GM19397 (cell line): ENCODE measurements around the gene FAM9C.
"Not testable (repeated sequence)": the region's sequence is repeated elsewhere in the genome, so short reads cannot be mapped to it uniquely, and the experiment has no call there.

ENCODE experiments used
- ATAC-seq: cut with Tn5 transposase; IDR thresholded peaks from one replicate; pipeline ENCODE4 v1.9.1; 2021; ENCODE audit warnings: mild to moderate bottlenecking, moderate library complexity; ENCODE audit not compliant: unreplicated experiment

Gene FAM9C

DNA sequence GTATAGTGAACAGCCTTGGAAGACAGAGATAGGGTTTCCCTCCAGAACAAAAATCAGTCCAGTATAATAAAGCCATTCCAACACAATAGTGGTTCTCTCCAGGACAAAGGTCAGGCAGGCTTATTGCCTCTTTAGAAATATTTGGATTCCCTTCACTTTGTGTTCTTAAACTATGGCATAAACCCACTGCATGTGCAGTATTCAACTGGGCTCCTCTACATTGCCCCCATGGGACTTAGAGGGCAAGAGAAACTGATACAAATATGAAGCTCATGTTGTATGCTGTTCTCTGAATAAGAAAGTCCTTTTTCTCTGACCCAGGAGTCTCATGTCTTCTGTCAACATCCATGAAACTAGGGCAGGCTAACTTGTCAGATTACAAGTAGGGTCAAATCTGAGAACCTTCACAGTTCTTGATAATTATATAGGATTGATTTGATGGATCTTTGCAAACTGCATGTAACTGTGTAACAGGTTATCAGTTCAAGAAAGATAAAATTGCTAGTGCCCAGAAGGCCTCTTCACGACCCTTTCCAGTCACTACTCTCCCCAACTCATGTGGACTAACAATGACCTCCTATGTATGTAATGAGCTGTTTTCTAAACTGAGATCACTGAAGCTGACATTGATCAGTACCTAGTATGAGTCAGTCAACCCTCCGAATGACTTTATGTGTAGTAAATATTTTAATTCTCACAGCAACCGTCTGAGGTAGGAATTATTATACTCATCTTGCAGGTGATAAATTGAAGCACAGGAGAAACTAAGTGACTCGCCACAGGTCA lies 31.9 kb upstream of the FAM9C start:
- no peak for ATAC-seq

DNA sequence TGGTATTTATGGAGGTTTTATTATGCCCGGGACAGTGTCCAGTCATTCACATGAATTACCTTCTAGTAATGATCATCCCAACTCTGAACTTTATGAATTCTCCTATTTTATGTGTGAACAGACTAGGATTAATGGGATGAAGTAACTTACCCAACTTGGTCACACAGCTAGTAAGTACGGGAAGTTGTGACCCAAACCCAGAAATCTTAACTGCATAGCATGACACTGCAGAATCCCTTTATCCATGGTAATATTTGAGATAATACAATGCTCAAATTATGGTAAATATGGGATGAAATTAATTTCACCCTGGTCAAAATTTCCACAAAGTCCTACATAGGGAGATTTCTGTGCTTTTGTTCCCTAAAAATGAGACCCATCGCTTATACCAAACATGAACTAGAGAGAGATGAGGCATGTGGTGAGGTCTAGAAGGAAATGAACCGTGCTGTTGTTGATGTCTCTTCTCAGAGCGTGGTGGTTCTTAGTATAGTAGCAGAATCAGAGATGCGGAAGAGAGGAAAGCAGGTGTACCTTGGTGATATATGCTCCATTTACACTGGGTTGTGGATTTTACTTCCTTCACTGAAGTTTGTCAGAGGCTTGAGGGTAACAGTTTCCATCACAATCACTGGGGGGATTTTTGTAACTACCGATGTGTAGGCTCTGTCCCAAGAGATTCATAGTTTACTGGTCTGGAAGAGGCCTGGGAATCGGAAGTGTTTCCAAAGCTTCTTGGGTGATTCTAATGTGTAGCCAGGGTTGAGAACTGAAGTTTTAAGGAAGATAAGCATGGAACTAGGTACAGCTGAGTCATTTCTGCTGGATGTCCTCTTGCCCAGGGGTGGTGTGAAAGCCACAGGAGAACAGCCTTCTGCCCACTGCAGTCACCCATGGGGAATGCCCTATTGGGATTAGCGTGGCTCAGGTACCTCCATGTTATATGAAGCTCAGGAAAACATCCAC lies 30.2 kb upstream of the FAM9C start:
- peak; percentile 84 for ATAC-seq

DNA sequence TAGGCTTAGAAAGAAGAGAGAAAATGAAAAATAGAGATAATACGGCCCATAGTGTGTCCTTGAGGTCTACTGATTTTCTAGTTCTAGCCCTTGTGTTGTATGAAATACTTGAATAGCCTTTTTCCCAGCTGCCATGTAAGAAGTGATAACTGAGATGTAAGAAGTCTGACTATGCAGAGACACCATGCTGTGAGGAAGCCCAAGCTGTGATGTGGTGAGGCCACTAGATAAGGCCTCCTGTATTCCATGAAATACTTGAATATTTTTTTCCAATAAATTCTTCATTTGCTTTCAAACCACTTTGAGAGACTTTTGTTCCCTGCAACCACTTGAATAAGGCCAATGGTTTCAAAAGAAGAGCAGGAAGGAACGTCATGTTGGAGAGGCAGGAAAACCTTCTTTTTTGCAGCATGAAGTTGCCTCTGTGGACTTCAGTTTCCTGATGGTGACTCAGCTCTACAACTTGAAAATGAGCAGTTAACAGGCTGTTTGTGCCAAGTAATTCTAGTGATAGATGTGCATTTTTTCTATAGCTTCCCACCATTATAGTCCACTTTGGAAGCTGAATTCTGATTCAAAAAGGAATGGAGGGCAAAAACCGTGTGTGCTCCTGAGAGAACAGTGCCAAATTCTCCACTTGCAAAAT lies 25.5 kb upstream of the FAM9C start:
- no peak for ATAC-seq

DNA sequence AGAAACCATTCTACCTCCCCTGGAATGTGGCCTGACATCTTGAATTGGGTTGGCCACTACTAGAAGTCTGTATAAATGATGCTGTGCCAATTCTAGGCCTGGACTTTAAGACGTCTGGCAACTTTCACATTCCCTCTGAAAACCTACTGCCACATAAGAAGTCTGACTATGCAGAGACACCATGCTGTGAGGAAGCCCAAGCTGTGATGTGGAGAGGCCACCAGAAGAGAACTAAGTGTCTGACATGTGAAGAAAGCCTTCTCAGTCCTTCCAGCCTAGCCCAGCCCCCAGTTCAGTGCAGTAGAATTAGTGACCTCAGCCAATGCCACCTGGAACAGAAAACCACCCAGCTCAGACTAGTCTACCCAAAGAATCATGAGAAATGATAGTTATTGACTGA lies 24.2 kb upstream of the FAM9C start:
- ATAC-seq: no peak

DNA sequence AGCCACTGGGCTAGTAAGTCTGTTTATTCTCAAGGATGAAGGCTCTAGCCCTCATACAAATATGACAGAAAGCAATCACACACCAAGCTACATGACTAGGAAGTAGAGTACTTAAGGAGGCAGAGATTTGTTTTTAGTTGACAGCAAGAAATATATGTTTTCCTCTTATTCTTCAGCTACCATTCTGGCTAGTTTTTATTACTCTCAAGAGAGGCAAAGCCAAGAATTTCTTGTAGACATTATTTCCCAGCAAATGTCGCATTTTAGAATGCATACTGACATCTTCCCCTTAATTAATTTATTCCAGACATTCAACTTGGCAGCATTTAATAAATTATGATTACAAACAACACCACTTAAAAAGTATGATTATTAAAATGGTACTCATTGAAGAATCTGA lies 23.4 kb upstream of the FAM9C start:
- ATAC-seq: no peak

DNA sequence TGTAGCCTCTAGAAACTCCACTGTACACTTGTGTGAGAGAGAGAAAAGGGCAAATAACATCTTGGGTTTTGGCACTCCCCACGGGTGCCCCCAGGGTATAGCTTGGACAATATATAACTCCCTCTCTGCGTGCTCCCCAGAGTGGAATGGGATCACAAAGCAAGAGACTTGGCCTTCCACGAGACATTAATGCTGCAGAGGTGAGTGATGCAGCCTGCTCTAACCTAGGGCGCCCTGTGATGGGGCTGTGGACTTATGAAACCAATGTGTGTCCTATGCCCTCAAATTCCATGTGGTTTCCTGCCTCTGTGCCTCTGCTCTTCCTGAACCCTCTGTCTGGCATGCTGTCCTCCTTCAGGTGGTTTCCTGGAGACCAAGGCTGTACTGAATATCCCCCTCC lies 22.0 kb upstream of the FAM9C start:
- ATAC-seq: no peak

DNA sequence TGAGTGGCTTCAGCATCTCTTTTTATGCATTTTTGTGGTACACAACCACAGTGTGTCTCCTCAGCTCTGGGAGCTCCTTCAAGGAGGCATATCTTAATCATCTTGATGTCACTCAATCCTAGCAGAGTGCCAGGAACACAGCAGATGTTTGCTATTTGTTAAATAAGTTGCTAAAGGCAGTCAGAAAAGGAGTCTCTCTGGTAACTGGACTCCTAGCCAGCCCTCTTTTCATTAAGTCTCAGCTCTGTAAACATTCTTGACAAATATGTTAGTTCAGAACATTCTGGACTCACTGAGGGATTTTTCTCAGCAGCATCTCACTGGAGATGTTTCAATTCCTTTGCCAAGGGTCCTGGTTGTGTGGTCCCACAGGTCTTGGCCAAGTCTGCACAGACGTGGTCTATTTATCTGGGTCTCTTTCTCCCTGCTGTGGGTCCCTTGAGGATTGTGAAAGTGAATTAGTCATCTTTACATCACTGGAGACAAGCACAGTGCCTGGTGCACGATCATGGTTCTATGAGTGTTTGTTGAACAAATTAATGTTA lies 20.3 kb upstream of the FAM9C start:
- no peak for ATAC-seq

DNA sequence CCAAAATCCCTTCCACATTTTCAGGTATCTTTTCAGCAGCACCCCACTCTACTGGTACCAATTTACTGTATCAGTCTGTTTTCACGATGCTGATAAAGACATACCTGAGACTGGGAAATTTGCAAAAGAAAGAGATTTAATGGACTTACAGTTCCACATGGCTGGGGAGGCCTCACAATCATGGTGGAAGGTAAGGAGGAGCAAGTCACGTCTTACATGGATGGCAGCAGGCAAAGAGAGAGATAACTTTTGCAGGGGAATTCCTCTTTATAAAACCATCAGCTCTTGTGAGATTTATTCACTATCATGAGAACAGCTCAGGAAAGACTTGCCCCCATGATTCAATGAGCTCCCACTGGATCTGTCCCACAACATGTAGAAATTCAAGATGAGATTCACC lies 18.7 kb upstream of the FAM9C start:
- ATAC-seq: not testable (repeated sequence)

DNA sequence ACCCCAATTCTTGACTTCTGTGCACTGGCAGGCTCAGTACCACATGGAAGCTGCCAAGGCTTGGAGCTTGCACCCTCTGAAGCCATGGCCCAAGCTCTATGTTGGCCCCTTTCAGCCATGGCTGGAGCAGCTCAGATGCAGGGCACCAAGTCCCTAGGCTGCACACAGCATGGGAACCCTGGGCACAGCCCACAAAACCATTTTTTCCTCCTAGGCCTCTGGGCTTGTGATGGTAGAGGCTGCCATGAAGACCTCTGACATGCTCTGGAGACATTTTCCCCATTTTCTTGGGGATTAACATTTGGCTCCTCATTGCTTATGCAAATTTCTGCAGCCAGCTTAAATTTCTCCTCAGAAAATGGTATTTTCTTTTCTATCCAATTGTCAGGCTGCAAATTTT lies 17.9 kb upstream of the FAM9C start:
- not testable (repeated sequence) for ATAC-seq

DNA sequence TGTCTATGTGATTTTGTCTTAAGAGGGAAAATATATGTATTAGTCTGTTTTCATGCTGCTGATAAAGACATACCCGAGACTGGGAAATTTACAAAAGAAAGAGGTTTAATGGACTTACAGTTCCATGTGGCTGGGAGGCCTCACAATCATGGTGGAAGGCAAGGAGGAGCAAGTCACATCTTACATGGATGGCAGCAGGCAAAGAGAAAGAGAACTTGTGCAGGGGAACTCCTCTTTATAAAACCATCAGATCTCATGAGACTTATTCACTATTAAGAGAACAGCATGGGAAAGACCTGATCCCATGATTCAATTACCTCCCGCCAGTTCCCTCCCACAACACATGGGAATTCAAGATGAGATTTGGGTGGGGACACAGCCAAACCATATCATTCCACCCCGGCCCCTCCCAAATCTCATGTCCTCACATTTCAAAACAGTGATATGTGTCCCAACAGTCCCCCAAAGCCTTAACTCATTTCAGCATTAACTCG lies 16.8 kb upstream of the FAM9C start:
- ATAC-seq: not testable (repeated sequence)

DNA sequence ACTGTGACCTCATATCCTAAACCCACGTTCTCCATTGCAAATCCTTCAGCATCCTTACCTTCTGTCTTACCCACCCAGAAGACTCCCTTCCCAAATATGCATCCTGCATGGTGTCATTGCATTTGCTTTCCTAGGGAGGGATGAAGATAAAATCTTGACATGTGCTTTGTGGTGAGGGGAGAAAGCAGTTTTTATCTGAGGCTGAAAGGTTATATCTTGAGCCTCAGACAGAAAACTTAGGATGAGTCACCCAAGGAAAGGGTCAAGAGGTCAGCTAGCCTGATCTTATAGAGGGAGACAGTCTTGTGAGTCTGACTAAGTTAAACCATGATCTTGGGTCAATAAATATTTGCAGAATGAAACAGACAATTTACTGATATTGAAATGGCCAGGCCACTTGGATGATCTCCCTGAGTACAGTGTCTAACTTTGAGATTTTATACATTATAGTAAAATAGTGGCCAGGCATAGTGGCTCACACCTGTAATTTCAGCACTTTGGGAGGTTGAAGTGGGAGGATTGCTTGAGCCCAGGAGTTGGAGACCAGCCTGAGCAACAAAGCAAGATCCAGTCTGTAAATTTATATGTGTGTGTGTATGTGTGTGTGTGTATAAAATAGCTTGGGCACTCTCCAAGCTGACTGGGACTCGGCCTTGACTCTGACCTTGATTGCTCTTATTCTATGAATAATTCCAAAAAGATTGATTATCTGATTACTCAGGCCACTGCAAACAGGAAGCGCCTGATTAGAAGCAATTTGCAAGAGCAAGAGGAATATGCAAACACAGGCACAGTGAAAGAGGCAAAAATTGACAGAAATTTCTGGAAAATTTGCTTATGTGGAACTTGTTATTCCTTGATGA lies 15.4 kb upstream of the FAM9C start:
- ATAC-seq: no peak

DNA sequence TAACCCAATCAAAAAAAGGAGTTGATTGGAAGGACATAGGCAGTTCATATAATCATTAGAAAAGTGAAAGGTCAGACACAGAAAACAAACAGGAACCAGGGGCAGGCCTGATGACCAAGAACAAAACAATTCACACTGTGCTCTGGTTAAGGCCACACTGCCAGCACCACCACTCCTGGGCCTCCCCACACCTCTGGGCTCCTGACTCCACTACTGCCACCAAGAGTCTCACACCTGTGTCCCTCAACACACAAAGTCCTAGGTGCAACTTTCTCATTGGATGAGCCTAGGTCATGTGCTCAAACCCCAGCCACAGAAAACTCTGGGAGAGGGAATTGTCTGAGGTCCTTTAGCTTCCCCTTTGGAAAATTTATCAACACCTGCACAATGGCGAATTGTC lies 11.1 kb upstream of the FAM9C start:
- no peak for ATAC-seq

DNA sequence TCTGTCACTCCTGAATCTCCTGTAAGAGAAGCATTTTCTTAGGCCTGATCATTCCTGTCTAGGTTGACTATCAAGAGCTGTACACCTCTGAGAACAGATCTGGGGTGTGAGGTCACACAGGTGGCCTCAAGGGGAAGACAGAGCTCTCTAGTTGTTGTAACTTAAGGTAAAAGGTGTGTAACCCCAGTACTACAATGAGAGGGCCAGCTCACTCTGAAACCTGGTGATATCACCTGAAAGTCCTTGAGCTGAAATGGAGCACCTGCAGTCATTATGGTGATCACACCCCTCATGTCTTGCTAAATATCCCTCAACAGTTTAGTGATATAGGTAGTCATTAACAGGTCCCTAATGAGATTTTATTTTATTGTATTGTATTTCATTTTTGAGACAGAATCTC lies 8.8 kb upstream of the FAM9C start:
- ATAC-seq: no peak

DNA sequence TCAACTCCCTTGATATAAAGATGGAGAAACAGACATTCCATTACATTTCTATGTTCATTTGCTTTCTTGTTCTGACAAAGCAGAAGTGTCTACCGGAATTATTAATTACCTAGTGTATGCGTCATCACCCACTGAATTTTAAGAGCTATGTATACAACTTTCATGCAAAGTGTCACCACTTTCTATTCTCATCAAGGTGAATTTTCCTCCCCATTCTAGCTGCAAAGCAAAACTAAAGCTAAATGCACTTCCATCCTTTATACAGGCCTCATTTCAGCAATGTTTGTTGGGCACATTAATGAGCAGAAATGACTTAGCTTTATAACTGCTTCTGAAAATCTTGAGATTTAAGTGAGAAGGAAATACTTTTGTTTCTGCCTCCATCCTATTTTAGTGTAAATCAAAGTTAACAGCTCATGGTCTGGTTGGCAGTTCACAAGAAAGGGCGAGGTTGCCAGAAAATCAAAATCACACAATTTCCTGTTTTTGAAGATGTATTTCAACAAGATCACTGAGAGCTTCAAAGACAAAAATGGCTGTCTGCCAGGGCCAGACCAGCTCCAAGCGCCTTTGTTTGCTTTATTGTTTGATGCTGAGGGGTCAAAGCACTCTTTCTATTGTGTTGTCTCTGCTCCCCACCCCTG lies 7.2 kb upstream of the FAM9C start:
- ATAC-seq: no peak

DNA sequence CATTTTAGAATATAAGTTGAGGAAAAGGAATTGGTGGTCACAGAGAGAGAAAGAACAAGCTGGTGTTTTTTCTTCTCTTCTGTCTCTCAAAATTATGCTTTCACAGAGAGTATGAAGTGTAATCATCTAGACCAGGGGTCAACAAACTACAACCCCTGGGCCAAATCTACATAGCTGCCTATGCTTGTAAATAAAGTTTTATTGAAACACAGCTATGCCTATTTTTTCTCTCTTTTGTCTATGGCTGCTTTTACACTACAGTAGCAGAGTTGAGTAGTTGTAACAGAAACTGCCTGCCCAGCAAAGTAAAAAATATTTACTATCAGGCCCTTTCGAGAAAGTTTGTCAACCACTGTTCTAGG lies 6.7 kb upstream of the FAM9C start:
- no peak for ATAC-seq

DNA sequence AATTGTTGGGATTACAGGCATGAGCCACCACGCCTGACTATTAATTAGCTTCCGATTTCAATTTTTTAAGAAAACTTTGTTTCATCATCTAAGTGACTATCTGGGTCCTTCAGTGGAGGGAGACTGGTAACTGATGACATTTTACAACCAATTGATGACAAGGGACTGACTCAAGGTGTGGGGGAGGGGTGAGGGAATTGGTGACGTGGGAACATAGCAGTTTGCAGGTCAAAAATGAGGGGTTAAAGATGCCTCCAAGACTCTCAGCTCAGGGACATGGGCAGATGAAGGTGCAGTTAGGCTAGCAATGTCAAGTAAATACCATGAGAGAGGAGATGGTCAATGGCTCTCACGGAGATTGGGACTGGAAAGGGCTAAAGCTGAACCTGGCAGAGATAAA lies 5.7 kb upstream of the FAM9C start:
- no peak for ATAC-seq

DNA sequence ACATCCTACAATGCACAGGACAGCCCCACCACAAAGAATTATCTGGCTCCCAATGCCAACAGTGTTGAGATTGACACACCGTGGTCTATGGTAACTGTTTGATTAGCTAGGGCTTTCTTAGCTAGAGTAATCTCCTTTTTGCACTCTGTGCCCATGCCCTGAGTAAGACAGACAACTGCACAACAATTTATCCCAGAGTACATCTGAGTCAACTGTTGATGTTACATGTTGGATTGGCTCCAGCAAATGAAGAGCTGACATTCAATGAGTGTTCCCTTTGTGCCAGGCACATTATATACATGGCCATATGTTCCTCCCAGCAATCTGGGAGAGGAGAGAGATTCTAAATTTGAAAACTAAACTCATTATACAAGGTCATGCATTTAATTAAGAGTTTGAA lies 3.9 kb upstream of the FAM9C start:
- ATAC-seq: no peak

DNA sequence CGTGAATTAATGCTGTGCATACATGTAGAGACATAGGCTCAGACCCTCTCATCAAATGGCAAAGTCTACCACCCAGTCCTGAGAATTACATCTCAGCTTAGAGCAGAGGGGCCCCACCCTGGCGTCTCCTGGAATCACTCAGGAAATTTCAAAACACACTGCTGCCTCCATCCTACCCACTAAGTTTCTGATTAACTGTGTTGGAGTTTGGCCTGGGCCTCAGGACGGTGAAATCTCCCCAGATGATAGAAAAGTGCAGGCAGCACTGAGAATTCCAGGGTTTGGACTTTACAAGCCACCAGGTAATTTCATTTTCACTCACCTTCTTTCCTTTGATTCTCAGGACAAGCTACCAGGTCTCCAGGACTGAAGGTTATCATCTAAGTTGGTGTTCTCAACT lies 3.3 kb upstream of the FAM9C start:
- ATAC-seq: no peak

DNA sequence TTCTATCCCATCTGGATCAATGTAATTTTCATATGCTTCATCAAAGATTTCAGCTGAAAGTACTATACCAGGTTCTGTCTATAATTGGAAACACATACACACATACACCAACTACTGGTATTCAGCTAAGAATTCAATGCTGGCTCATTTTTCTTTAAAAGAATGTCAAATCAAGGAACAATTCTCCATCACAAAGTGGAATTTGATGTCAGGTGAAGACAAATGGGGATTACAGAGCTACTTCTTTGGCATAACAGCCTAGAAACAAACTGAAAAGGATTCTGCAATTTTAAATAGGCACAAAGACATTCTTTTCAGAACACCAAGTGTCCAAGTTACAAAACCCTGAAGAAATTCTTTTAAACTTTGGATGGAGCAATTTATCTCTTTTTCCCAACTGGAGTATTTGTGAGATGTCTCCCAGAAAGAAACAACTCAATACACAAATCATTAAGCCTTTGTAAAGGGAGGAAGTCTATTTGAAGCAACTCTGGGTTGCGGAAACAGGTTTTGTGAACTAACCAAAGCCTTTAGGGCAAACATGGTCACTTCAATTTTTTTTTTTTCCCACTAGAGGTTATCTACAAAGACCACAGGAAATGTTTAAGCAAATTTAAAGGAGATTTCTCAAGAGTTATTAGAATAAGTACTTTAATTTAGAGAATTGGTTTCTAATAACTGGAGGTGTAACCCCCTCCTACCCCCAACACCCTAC lies 1.9 kb upstream of the FAM9C start:
- ATAC-seq: no peak
